ENCODE results near the gene APAF1. TPM values are rescaled to one million over a fixed set of nuclear protein-coding genes. Genes with fewer than 3 reads are reported as not detected.
"Not testable (repeated sequence)": the region's sequence is repeated elsewhere in the genome, so short reads cannot be mapped to it uniquely, and the experiment has no call there.

The APAF1 gene
- total RNA-seq, 1 donor from 2014 or later, result 24.3 TPM

GRCh38 chr12:98639491-98639890, 5.6 kb upstream of the APAF1 start:
- ATAC-seq, result no peak
- intact Hi-C loops (cut with DNase I), result no loop called here
- no peak for TF ChIP-seq CTCF (IDR thresholded peaks at IDR 0.05)
- no peak overlapping the region for H3K27ac ChIP-seq
- H3K27me3 ChIP-seq (ENCODE audit: low read depth), result no peaks in the 10 kb centered on the region
- no peaks in the 10 kb centered on the region for H3K36me3 ChIP-seq
- H3K9me3 ChIP-seq, result no peaks in the 10 kb centered on the region
- no peak overlapping the region for H3K4me3 ChIP-seq
- no peak for DNase-seq
- H3K4me1 ChIP-seq, result peaks cover 19% of the 10 kb centered on the region

GRCh38 chr12:98642801-98643200, 2.3 kb upstream of the APAF1 start:
- intact Hi-C loops (cut with DNase I), result not testable (repeated sequence)

GRCh38 chr12:98644433-98644711, 718 bp upstream of the APAF1 start:
- H3K36me3 ChIP-seq, result peaks cover 16% of the 10 kb centered on the region
- intact Hi-C loops (cut with DNase I), result no loop called here
- no peaks in the 10 kb centered on the region for H3K27me3 ChIP-seq (ENCODE audit: low read depth)
- H3K4me1 ChIP-seq, result peaks cover 31% of the 10 kb centered on the region
- TF ChIP-seq CTCF (IDR thresholded peaks at IDR 0.05), result no peak
- H3K27ac ChIP-seq, result peak overlapping the region; percentile 92
- H3K4me3 ChIP-seq, result peak overlapping the region; percentile 97
- ATAC-seq (peak; percentile 8 to 38), DNase-seq (no peak)
- H3K9me3 ChIP-seq, result no peaks in the 10 kb centered on the region

More at GRCh38 chr12:98642801-98643200, 2.3 kb upstream of the APAF1 start:
- not testable (repeated sequence) for H3K9me3 ChIP-seq; H3K27ac ChIP-seq; H3K36me3 ChIP-seq; DNase-seq; ATAC-seq; H3K27me3 ChIP-seq (ENCODE audit: low read depth); H3K4me3 ChIP-seq
- H3K4me1 ChIP-seq, result peaks cover 28% of the 10 kb centered on the region

GRCh38 chr12:98645572-98646067, 530 bp downstream of the APAF1 start:
- Histone ChIP-seq H3K4me1 (peaks cover 31% of the 10 kb centered on the region), H3K4me3 (peak overlapping the region; percentile 97), H3K9me3 (no peaks in the 10 kb centered on the region), H3K36me3 (peaks cover 28% of the 10 kb centered on the region), H3K27ac (peak overlapping the region; percentile 92), H3K27me3 (ENCODE audit: low read depth) (no peaks in the 10 kb centered on the region)
- intact Hi-C loops (cut with DNase I), result no loop called here
- ATAC-seq, result peak; percentile 30 to 36
- no peak for TF ChIP-seq CTCF (IDR thresholded peaks at IDR 0.05)
- DNase-seq, result no peak

GRCh38 chr12:98646294-98647090, 1.4 kb downstream of the APAF1 start:
- Histone ChIP-seq H3K4me1 (peaks cover 31% of the 10 kb centered on the region), H3K27ac (no peak overlapping the region), H3K4me3 (peak overlapping the region; percentile 97), H3K36me3 (peaks cover 37% of the 10 kb centered on the region), H3K27me3 (ENCODE audit: low read depth) (no peaks in the 10 kb centered on the region), H3K9me3 (no peaks in the 10 kb centered on the region)
- DNase-seq (no peak), ATAC-seq (no peak)
- intact Hi-C loops (cut with DNase I), result no loop called here
- no peak for TF ChIP-seq CTCF (IDR thresholded peaks at IDR 0.05)

- ATAC-seq, result no peak
- Histone ChIP-seq H3K9me3 (no peaks in the 10 kb centered on the region), H3K27me3 (ENCODE audit: low read depth) (no peaks in the 10 kb centered on the region), H3K4me3 (no peak overlapping the region), H3K36me3 (peaks cover 59% of the 10 kb centered on the region), H3K4me1 (peaks cover 18% of the 10 kb centered on the region), H3K27ac (no peak overlapping the region)
- intact Hi-C loops (cut with DNase I), result no loop called here
- no peak for DNase-seq
- TF ChIP-seq CTCF (IDR thresholded peaks at IDR 0.05), result no peak
Observed at GRCh38 chr12:98651328-98651727, 6.2 kb downstream of the APAF1 start.

Data from lower lobe of right lung (tissue), 2 donors.